ENCODE results near the gene PRKD1.

PRKD1 gene

GRCh38 chr14:29580763-29581162 is 346.9 kb downstream of the PRKD1 start:
- DNase-seq, result no peak

- no peak for DNase-seq
Measured at GRCh38 chr14:29579838-29580237, 347.8 kb downstream of the PRKD1 start.

- no peak for DNase-seq
Measured at GRCh38 chr14:29576927-29577326, 350.7 kb downstream of the PRKD1 start.

GRCh38 chr14:29569194-29569593 is 358.5 kb downstream of the PRKD1 start:
- DNase-seq, result no peak

- no peak for DNase-seq
Measured at GRCh38 chr14:29566194-29566593, 361.5 kb downstream of the PRKD1 start.

- DNase-seq, result no peak
Measured at GRCh38 chr14:29558516-29558915, 369.1 kb downstream of the PRKD1 start.

- no peak for DNase-seq
Measured at GRCh38 chr14:29554335-29554734, 373.3 kb downstream of the PRKD1 start.

GRCh38 chr14:29553427-29553826 is 374.2 kb downstream of the PRKD1 start:
- no peak for DNase-seq

- DNase-seq, result peak; percentile 76
Measured at GRCh38 chr14:29548948-29549370, 378.7 kb downstream of the PRKD1 start.

- DNase-seq, result no peak
Measured at GRCh38 chr14:29545714-29546113, 381.9 kb downstream of the PRKD1 start.

- DNase-seq, result peak; percentile 56
Measured at GRCh38 chr14:29536886-29537511, 390.6 kb downstream of the PRKD1 start.

GRCh38 chr14:29529418-29529817 is 398.2 kb downstream of the PRKD1 start:
- no peak for DNase-seq

GRCh38 chr14:29528889-29529288 is 398.8 kb downstream of the PRKD1 start:
- peak; percentile 48 for DNase-seq

GRCh38 chr14:29527286-29527685 is 400.4 kb downstream of the PRKD1 start:
- DNase-seq, result no peak
